Measurements from ENCODE around the gene CCDC187.
A peak's percentile ranks its signal among the peaks of the same experiment; 100 is the strongest.

Gene CCDC187

GRCh38 chr9:136316271-136316751, 12.4 kb upstream of the CCDC187 start:
- Histone ChIP-seq H3K4me1 (peaks cover 69% of the 10 kb centered on the region), H3K27ac (peak overlapping the region; percentile 96), H3K9me3 (peaks cover 25% of the 10 kb centered on the region), H3K4me2 (peak overlapping the region; percentile 98), H4K20me1 (no peaks in the 10 kb centered on the region), H3K27me3 (no peaks in the 10 kb centered on the region), H3K36me3 (0 out of 2 replicates have a peak, but pooled peaks cover 11% of the 10 kb centered on the region), H3K4me3 (no peak overlapping the region), H3K9ac (peak overlapping the region; percentile 81; the same call in 1 of the 2 replicates)
- TF ChIP-seq Cebpa-rat (IDR thresholded peaks at IDR 0.05) = no peak

DNA sequence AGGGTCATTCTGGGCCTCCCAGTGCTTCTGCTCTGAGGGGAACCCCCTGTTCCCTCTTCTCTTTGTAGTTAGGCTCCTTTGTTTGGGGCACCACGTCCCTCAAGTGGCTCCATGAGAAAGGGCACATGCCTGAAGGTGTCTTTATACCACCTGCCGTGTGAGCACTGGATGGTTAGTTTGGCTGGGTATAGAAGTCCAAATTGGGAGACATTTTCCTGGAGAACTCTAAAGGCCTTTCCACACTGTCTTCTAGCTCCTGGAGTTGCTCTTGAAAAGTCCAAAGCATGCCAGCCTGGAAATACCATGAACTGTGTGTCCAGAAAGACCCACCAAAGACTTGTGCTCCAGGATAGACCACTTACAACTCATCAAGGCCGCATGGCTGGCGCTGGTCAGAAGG, 11.1 kb upstream of the CCDC187 start:
- H3K27me3 ChIP-seq = no peaks in the 10 kb centered on the region

DNA sequence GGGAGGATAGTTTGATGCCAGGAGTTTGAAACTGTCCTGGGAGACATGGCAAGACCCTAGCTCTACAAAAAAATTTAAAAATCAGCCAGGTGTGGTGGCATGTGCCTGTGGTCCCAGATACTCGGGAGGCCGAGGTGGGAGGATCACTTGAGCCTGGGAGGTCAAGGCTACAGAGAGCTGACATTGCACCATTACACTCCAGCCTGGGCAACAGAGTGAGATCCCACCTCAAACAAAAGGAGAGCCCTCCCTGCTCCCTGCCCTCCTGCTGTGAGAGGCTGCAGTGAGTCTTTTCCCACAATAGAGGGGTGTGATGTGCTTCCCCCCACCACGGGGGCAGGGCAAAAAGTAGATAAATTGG, 10.1 kb upstream of the CCDC187 start:
- no peaks in the 10 kb centered on the region for H3K27me3 ChIP-seq
- no peak overlapping the region for H3K4me3 ChIP-seq
- H3K36me3 ChIP-seq = 0 out of 2 replicates have a peak, but pooled peaks cover 11% of the 10 kb centered on the region
- no peak overlapping the region for H3K9ac ChIP-seq
- peak overlapping the region; percentile 86; the same call in 1 of the 2 replicates for H3K4me2 ChIP-seq
- no peaks in the 10 kb centered on the region for H4K20me1 ChIP-seq
- peaks cover 25% of the 10 kb centered on the region for H3K9me3 ChIP-seq
- H3K27ac ChIP-seq = peak overlapping the region; percentile 62; the same call in 1 of the 2 replicates
- TF ChIP-seq Cebpa-rat (IDR thresholded peaks at IDR 0.05) = no peak
- H3K4me1 ChIP-seq = peaks cover 78% of the 10 kb centered on the region

More for the DNA sequence above, 11.1 kb upstream of the CCDC187 start:
- Histone ChIP-seq H3K27ac (0 out of 2 replicates have a peak overlapping the region, but pooled peaks have one; percentile 96), H3K9ac (no peak overlapping the region), H3K9me3 (peaks cover 25% of the 10 kb centered on the region), H3K36me3 (0 out of 2 replicates have a peak, but pooled peaks cover 11% of the 10 kb centered on the region), H4K20me1 (no peaks in the 10 kb centered on the region), H3K4me3 (no peak overlapping the region), H3K4me2 (no peak overlapping the region), H3K4me1 (peaks cover 78% of the 10 kb centered on the region)
- TF ChIP-seq Cebpa-rat (IDR thresholded peaks at IDR 0.05) = no peak

DNA sequence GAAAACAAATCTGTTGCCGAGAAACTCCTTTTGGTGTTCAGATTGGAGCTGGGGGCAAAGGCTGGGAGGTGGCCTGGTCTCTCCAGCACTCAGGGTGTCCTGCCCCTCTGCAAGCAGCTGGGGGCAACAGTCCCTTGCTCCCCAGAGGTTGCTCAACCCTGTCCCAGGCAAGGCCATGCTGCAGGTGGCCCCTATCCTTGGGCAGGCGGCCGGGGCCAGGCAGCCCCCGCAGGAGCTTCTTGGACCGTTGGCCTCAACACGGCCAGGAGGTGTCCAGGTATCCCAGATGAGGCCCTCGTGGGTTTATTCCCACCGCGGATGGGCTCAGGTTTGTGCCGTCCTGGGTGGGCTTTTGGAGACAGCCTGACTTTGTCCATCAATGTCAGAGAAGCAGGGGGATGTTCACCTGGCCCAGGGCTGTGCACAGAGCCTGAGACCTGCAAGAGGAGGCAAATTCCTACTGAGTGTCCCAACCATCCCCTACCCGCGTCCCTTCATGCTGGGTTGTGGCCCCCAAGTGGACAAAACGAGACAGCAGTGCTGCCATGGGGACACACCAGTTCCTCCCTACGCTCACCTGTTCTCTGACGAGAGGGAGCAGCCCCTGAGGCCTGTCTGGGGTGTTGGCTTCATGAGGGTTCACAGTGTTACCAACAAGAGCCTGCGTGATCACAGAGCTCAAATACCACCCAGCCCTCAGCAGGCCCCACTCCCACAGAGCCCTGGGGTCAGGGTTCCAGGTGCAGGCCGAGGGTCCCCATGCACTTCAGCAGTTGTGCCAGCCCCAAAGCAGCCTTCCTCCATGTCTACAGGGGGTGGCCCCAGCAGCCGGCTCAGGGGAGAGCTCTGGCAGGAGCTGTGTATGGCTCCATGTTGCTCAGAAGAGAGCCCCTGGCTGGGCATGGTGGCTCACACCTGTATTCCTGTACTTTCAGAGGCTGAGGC, 9.5 kb upstream of the CCDC187 start:
- Histone ChIP-seq H3K9ac (0 out of 2 replicates have a peak overlapping the region, but pooled peaks have one; percentile 32), H4K20me1 (no peaks in the 10 kb centered on the region)

DNA sequence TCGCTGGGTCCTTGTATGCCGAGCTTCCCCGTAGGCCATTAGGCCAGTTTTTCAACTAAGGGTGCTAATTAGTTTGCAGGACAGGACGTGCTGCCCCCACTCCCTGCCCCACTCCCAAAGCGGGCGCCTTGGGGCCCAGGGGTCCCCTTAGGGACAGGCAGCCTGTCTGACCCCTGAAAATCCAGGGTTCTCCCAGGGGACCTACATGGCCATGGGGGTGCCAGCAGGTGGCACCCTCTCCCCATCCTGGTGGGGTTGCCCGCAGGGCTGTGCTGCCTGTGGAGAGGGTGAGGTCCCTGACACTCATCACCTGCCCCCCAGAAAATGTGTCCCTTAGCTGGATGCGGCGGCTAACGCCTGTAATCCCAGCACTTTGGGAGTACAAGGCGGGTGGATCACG, 8.5 kb upstream of the CCDC187 start:
- Histone ChIP-seq H3K36me3 (0 out of 2 replicates have a peak, but pooled peaks cover 11% of the 10 kb centered on the region), H3K4me3 (no peak overlapping the region), H3K4me1 (peaks cover 79% of the 10 kb centered on the region), H3K27ac (peak overlapping the region; percentile 93), H4K20me1 (no peaks in the 10 kb centered on the region), H3K4me2 (peak overlapping the region; percentile 86), H3K27me3 (no peaks in the 10 kb centered on the region), H3K9me3 (peaks cover 25% of the 10 kb centered on the region), H3K9ac (peak overlapping the region; percentile 74; the same call in 1 of the 2 replicates)
- TF ChIP-seq Cebpa-rat (IDR thresholded peaks at IDR 0.05) = no peak

More for the DNA sequence above, 9.5 kb upstream of the CCDC187 start:
- Histone ChIP-seq H3K9me3 (peaks cover 25% of the 10 kb centered on the region), H3K4me3 (no peak overlapping the region), H3K4me1 (peaks cover 79% of the 10 kb centered on the region), H3K27ac (peak overlapping the region; percentile 62), H3K27me3 (no peaks in the 10 kb centered on the region), H3K36me3 (0 out of 2 replicates have a peak, but pooled peaks cover 11% of the 10 kb centered on the region), H3K4me2 (peak overlapping the region; percentile 86)
- peak; percentile 21; the same call in 1 of the 2 replicates for TF ChIP-seq Cebpa-rat (IDR thresholded peaks at IDR 0.05)

DNA sequence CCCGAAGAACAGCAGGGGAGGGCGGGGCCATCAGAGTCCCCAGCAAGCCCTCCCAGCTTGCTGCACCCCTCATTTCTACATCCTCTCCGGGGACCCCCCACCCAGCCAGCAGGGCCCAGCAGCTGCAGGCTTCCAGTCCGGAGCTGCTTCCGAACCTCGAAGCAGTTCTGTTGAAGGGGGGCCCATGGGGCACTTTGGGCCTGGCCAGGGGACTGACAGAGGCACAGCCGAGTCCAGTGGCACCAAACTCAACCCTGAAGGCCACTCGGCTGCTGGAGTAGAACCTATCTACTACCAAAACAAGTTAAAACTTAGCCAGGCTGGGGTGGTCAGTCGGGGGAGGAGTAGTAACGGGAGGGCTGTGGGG, 8.1 kb upstream of the CCDC187 start:
- Histone ChIP-seq H3K4me1 (peaks cover 79% of the 10 kb centered on the region), H3K27ac (peak overlapping the region; percentile 93), H3K4me2 (peak overlapping the region; percentile 86), H3K9ac (peak overlapping the region; percentile 74; the same call in 1 of the 2 replicates), H4K20me1 (no peaks in the 10 kb centered on the region), H3K9me3 (peaks cover 25% of the 10 kb centered on the region), H3K36me3 (0 out of 2 replicates have a peak, but pooled peaks cover 11% of the 10 kb centered on the region), H3K27me3 (no peaks in the 10 kb centered on the region), H3K4me3 (peak overlapping the region; percentile 56; the same call in 1 of the 2 replicates)
- TF ChIP-seq Cebpa-rat (IDR thresholded peaks at IDR 0.05) = no peak

DNA sequence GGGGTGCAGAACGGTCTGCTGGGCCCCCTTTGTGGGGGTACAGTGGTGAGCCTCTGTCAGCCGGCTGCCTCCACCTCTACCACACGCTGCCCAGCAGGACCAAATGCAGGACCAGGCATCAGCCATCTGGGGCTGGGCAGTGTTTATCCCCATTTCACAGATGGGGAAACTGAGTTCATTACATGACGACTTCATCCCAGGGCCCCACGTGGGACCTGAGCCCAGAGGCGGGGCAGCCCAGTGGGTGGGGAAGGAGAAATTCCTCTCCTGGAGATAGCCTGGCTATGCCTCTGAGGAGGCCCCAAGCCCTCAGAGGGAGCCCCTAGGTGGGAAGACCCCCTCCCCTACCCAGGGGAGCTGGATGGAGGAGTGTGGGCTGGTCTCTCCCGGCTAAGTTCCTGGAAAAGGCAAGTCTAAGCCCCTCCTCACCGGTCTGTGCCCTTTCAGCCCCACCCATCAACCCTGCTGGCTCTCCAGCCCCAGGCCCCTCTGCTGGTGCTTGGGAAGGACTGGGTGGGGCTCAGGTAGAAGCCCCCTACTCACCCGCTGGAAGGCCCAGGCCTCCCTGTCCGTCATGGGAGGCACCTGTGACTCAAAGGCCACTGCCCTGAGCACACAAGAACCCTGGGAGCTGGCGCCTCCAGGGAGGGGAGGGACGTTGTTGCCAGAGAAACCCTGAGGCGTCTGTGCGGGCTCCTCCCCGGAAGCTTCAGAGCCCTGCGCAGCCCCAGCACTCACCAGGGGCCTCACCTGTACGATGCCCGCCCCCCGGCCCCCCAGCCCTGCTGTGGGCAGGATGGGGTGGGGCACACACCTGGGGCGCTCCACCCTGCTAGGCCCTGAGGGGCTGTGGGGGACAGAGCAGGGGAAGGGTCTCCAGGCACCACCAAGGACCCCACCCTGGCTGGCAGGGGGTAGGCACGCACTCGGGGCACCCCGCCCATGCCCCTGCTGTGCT, 7.4 kb upstream of the CCDC187 start:
- H3K4me3 ChIP-seq = peak overlapping the region; percentile 56
- peak overlapping the region; percentile 86 for H3K4me2 ChIP-seq
- H4K20me1 ChIP-seq = no peaks in the 10 kb centered on the region
- H3K9ac ChIP-seq = peak overlapping the region; percentile 74
- peak overlapping the region; percentile 93 for H3K27ac ChIP-seq
- H3K27me3 ChIP-seq = no peaks in the 10 kb centered on the region
- peaks cover 79% of the 10 kb centered on the region for H3K4me1 ChIP-seq
- peaks cover 23% of the 10 kb centered on the region for H3K9me3 ChIP-seq
- 0 out of 2 replicates have a peak, but pooled peaks cover 11% of the 10 kb centered on the region for H3K36me3 ChIP-seq
- no peak for TF ChIP-seq Cebpa-rat (IDR thresholded peaks at IDR 0.05)

GRCh38 chr9:136310273-136311030, 6.6 kb upstream of the CCDC187 start:
- TF ChIP-seq Cebpa-rat (IDR thresholded peaks at IDR 0.05) = no peak
- Histone ChIP-seq H3K4me3 (peak overlapping the region; percentile 56), H3K9me3 (peaks cover 14% of the 10 kb centered on the region), H4K20me1 (0 out of 2 replicates have a peak, but pooled peaks cover under 1% of the 10 kb centered on the region), H3K36me3 (0 out of 2 replicates have a peak, but pooled peaks cover 6% of the 10 kb centered on the region), H3K4me1 (peaks cover 86% of the 10 kb centered on the region), H3K9ac (peak overlapping the region; percentile 74), H3K27ac (peak overlapping the region; percentile 93), H3K27me3 (no peaks in the 10 kb centered on the region), H3K4me2 (peak overlapping the region; percentile 86)
